Gastrocnemius medialis (tissue), 4 donors: ENCODE measurements around the gene PPARA.

Source experiments
- POLR2A ChIP-seq, 2 donors: fragments of 450-650 bp; IDR thresholded peaks; one replicate each; pipeline ENCODE4 v1.6.1; 2017; ENCODE audit warnings: antibody characterized with exemption in 2 of 2, mild to moderate bottlenecking in 2 of 2, moderate library complexity in 2 of 2
- TF ChIP-seq, protein P1 (sequence below), 5 experiments: fragments of 450-650 bp in 3 of 5; fragments of 200-600 bp in 2 of 5; sonication (generic) in 2 of 5; IDR thresholded peaks in 4 of 5; conservative IDR thresholded peaks in 1 of 5; 1 replicate in 4 of 5; 2 replicates in 1 of 5; pipeline ENCODE4 v1.5.1; 2016 to 2019; ENCODE audit warnings: antibody characterized with exemption in 5 of 5, mild to moderate bottlenecking in 3 of 5, moderate library complexity in 3 of 5

- TF ChIP-seq, protein P1, sequence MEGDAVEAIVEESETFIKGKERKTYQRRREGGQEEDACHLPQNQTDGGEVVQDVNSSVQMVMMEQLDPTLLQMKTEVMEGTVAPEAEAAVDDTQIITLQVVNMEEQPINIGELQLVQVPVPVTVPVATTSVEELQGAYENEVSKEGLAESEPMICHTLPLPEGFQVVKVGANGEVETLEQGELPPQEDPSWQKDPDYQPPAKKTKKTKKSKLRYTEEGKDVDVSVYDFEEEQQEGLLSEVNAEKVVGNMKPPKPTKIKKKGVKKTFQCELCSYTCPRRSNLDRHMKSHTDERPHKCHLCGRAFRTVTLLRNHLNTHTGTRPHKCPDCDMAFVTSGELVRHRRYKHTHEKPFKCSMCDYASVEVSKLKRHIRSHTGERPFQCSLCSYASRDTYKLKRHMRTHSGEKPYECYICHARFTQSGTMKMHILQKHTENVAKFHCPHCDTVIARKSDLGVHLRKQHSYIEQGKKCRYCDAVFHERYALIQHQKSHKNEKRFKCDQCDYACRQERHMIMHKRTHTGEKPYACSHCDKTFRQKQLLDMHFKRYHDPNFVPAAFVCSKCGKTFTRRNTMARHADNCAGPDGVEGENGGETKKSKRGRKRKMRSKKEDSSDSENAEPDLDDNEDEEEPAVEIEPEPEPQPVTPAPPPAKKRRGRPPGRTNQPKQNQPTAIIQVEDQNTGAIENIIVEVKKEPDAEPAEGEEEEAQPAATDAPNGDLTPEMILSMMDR (IDR thresholded peaks at IDR 0.05 in 4 of 5, conservative IDR thresholded peaks at IDR 0.05 in 1 of 5) = no peak
- no peak for TF ChIP-seq POLR2A (IDR thresholded peaks at IDR 0.05)
Observed at GRCh38 chr22:46178755-46179505, 28.6 kb downstream of the PPARA start.
